ENCODE results near the gene PSMD13. TPM values are rescaled to one million over a fixed set of nuclear protein-coding genes. Genes with fewer than 3 reads are reported as not detected.

The PSMD13 gene
- total RNA-seq, 1 experiment from 2014 or later: 179 TPM

DNA sequence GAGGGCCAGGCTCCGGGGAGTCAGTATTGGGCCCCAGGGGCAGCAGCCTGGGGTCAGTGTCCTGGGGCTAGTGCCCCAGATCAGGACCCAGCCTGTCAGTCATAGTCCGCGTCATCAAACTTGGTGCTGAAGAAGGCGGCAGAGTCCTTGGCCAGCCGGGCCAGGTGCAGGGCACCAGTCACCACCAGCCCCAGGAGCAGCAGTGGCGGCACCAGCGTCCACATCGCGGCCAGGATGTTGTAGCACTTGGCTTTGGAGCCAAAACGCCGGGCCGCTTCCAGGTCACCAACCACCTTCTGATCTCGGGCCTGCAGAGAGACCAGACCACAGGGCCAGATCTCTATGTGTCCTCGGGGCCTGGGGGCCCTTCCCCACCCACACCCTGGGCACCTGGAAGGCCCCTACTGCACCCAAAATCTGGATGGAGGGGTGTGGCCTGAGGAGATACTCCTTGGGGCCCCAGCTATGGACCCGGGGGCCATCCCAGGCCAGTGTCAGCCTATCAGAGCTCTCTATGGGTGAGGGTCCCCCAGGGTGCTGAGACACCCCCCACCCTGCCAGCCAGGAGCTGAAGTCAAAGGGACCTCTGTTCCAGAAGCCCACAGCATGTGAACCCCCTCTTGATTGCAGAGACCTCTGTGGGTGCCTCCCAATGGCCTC is 61.8 kb downstream of the PSMD13 start:
- Histone ChIP-seq H3K4me1 (ENCODE audit: control insufficient read depth in 1 of 2, insufficient read depth in 2 of 2, low read length in 2 of 2) (peaks cover 0 to 3% of the 10 kb centered on the region in 2 experiments; a peak in 1 of 4 replicates), H2AFZ (ENCODE audit: low read depth, low read length, poor library complexity, severe bottlenecking) (no peak overlapping the region), H4K20me1 (ENCODE audit: insufficient read depth) (no peaks in the 10 kb centered on the region), H3K27me3 (ENCODE audit: insufficient read depth, low read length) (no peaks in the 10 kb centered on the region), H3K36me3 (ENCODE audit: control insufficient read depth in 1 of 2, insufficient read depth in 2 of 2, low read length in 2 of 2) (peaks cover 0 to 5% of the 10 kb centered on the region in 2 experiments; a peak in 2 of 4 replicates), H3K9me2 (ENCODE audit: insufficient read depth) (no peaks in the 10 kb centered on the region), H3K4me2 (ENCODE audit: low read length) (no peak overlapping the region), H3K9me3 (ENCODE audit: control insufficient read depth in 1 of 2, insufficient read depth in 1 of 2, low read depth in 1 of 2, low read length in 2 of 2) (no peaks in the 10 kb centered on the region), H3K9ac (ENCODE audit: low read length) (no peak overlapping the region), H3K4me3 (replicated peaks in 1 of 2; ENCODE audit: low read depth in 1 of 2, low read length in 2 of 2) (no peak overlapping the region), H3K27ac (ENCODE audit: low read depth, low read length) (no peak overlapping the region; the same call in 1 of the 2 replicates), H3K79me2 (ENCODE audit: insufficient read depth, low read length) (no peaks in the 10 kb centered on the region)
- intact Hi-C loops (cut with micrococcal nuclease): no loop called here
- POLR2A ChIA-PET: interaction anchor here (1.3 kb wide), 1 partner anchor 9 kb away, joined by 3 read pairs; the partner anchor contains the start of gene IFITM2
- BruUV-seq (replicated peaks): no TSS peak
- CTCF ChIA-PET: no interaction called here
- TF ChIP-seq SP1 (IDR thresholded peaks at IDR 0.05; ENCODE audit: low read depth) (no peak), EZH2 (IDR thresholded peaks at IDR 0.05) (no peak), EZH2phosphoT487 (IDR thresholded peaks at IDR 0.05; ENCODE audit: borderline replicate concordance) (no peak), RAD21 (IDR thresholded peaks at IDR 0.05; ENCODE audit: low read depth) (no peak), TCF7L2 (IDR thresholded peaks at IDR 0.05; ENCODE audit: borderline replicate concordance, extremely low read depth, insufficient read depth, insufficient read length) (no peak)
- RAD21 ChIA-PET (ENCODE audit: low non-redundant PET in 1 of 2, low total read pairs in 2 of 2, uncharacterized antibody in 2 of 2, unreplicated experiment in 2 of 2): no interaction called here
- ATAC-seq: no peak
- no peak for DNase-seq (ENCODE audit: low read depth, low spot score)

DNA sequence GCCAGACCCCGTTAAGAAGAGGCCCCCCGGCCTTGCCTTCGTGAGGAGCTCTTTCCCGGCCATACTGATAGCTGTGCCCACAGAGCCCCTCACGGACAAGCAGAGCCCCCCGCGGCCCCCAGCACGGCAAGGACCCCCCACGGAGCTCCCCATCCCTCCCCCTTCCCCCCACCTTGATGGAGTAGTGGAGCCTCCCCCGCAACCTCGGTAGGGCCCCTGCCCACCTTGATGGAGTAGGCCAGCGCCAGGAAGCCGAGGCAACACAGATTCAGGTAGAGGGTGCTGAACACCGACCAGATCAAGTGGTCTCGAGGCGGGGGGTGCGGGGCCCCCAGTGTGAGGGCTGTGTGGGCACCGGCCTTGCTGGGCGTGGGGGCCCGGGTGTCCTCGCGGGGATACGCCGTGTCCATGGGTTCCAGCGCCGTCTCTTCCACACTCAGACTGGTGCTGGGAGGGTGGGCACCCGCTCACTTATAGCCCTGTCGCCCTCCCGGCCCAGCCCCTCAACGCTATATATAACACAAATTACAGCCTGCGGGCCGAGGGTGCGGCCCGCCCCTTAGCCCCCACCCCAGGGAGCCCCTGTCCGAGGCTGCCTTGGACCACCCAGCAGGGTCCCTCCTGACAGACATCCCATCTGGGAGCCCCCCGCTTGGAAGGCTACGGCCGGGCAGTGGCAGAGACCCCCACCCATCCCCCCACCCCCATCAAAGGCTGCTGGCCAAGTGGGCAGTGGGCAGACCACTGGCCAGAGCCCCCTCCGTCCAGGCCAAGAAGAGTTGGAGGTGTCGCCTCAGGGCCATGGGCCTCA is 62.5 kb downstream of the PSMD13 start, which contains the start of gene IFITM5:
Gene IFITM5, minus strand, starts transcription at position 446 of the 811 bp plus-strand sequence. Its CDS starts 36 bp downstream, at position 410.
- ATAC-seq (no peak), DNase-seq (ENCODE audit: low read depth, low spot score) (no peak)
- H3K9me2 ChIP-seq (ENCODE audit: insufficient read depth): no peaks in the 10 kb centered on the region
- H3K27ac ChIP-seq (ENCODE audit: low read depth, low read length): no peak within 1 kb of the TSS; the same call in 1 of the 2 replicates
- intact Hi-C loops (cut with micrococcal nuclease): no loop called here
- H3K9ac ChIP-seq (ENCODE audit: low read length): no peak within 1 kb of the TSS
- BruUV-seq (replicated peaks): no TSS peak
- H2AFZ ChIP-seq (ENCODE audit: low read depth, low read length, poor library complexity, severe bottlenecking): no peak within 1 kb of the TSS
- ChIA-PET RAD21 (ENCODE audit: low non-redundant PET in 1 of 2, low total read pairs in 2 of 2, uncharacterized antibody in 2 of 2, unreplicated experiment in 2 of 2) (no interaction called here), CTCF (no interaction called here), POLR2A (interaction anchor here (1.3 kb wide), 1 partner anchor 9 kb away, joined by 3 read pairs; the partner anchor contains the start of gene IFITM2)
- H4K20me1 ChIP-seq (ENCODE audit: insufficient read depth): no peaks in the 10 kb centered on the region
- H3K4me2 ChIP-seq (ENCODE audit: low read length): no peak within 1 kb of the TSS
- H3K27me3 ChIP-seq (ENCODE audit: insufficient read depth, low read length): no peaks in the 10 kb centered on the region
- no peaks in the 10 kb centered on the region for H3K9me3 ChIP-seq (ENCODE audit: control insufficient read depth in 1 of 2, insufficient read depth in 1 of 2, low read depth in 1 of 2, low read length in 2 of 2)
- no peaks in the 10 kb centered on the region for H3K79me2 ChIP-seq (ENCODE audit: insufficient read depth, low read length)
- H3K36me3 ChIP-seq (ENCODE audit: control insufficient read depth in 1 of 2, insufficient read depth in 2 of 2, low read length in 2 of 2): no peaks in the 10 kb centered on the region; a peak in 1 of 4 replicates
- H3K4me1 ChIP-seq (ENCODE audit: control insufficient read depth in 1 of 2, insufficient read depth in 2 of 2, low read length in 2 of 2): peaks cover 0 to 3% of the 10 kb centered on the region in 2 experiments; a peak in 1 of 4 replicates
- H3K4me3 ChIP-seq (replicated peaks in 1 of 2; ENCODE audit: low read depth in 1 of 2, low read length in 2 of 2): no peak within 1 kb of the TSS
- no peak for TF ChIP-seq SIN3A (IDR thresholded peaks at IDR 0.05; ENCODE audit: low read depth)
- no peak for TF ChIP-seq POLR2AphosphoS5 (IDR thresholded peaks at IDR 0.05; ENCODE audit: low read depth, low read length)
- TF ChIP-seq ZFX (IDR thresholded peaks at IDR 0.05): no peak
- TF ChIP-seq, protein P1, sequence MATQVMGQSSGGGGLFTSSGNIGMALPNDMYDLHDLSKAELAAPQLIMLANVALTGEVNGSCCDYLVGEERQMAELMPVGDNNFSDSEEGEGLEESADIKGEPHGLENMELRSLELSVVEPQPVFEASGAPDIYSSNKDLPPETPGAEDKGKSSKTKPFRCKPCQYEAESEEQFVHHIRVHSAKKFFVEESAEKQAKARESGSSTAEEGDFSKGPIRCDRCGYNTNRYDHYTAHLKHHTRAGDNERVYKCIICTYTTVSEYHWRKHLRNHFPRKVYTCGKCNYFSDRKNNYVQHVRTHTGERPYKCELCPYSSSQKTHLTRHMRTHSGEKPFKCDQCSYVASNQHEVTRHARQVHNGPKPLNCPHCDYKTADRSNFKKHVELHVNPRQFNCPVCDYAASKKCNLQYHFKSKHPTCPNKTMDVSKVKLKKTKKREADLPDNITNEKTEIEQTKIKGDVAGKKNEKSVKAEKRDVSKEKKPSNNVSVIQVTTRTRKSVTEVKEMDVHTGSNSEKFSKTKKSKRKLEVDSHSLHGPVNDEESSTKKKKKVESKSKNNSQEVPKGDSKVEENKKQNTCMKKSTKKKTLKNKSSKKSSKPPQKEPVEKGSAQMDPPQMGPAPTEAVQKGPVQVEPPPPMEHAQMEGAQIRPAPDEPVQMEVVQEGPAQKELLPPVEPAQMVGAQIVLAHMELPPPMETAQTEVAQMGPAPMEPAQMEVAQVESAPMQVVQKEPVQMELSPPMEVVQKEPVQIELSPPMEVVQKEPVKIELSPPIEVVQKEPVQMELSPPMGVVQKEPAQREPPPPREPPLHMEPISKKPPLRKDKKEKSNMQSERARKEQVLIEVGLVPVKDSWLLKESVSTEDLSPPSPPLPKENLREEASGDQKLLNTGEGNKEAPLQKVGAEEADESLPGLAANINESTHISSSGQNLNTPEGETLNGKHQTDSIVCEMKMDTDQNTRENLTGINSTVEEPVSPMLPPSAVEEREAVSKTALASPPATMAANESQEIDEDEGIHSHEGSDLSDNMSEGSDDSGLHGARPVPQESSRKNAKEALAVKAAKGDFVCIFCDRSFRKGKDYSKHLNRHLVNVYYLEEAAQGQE (IDR thresholded peaks at IDR 0.05; ENCODE audit: low read depth): no peak
- TF ChIP-seq, protein P2, sequence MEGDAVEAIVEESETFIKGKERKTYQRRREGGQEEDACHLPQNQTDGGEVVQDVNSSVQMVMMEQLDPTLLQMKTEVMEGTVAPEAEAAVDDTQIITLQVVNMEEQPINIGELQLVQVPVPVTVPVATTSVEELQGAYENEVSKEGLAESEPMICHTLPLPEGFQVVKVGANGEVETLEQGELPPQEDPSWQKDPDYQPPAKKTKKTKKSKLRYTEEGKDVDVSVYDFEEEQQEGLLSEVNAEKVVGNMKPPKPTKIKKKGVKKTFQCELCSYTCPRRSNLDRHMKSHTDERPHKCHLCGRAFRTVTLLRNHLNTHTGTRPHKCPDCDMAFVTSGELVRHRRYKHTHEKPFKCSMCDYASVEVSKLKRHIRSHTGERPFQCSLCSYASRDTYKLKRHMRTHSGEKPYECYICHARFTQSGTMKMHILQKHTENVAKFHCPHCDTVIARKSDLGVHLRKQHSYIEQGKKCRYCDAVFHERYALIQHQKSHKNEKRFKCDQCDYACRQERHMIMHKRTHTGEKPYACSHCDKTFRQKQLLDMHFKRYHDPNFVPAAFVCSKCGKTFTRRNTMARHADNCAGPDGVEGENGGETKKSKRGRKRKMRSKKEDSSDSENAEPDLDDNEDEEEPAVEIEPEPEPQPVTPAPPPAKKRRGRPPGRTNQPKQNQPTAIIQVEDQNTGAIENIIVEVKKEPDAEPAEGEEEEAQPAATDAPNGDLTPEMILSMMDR (IDR thresholded peaks at IDR 0.05 in 2 of 3, conservative IDR thresholded peaks at IDR 0.05 in 1 of 3; ENCODE audit: borderline replicate concordance in 1 of 3, insufficient read depth in 1 of 3, low read depth in 2 of 3, low read length in 2 of 3): no peak
- TF ChIP-seq SRF (IDR thresholded peaks at IDR 0.05; ENCODE audit: low read depth): no peak
- no peak for TF ChIP-seq TCF7L2 (IDR thresholded peaks at IDR 0.05; ENCODE audit: borderline replicate concordance, extremely low read depth, insufficient read depth, insufficient read length)
- TF ChIP-seq EZH2 (IDR thresholded peaks at IDR 0.05): no peak
- no peak for TF ChIP-seq ELF1 (IDR thresholded peaks at IDR 0.05; ENCODE audit: borderline replicate concordance, low read depth)
- TF ChIP-seq JUND (IDR thresholded peaks at IDR 0.05): no peak

Data from HCT116 (cell line).